ENCODE measurements around the gene NCKAP5. TPM values are rescaled to one million over a fixed set of nuclear protein-coding genes. Genes with fewer than 3 reads are reported as not detected.

NCKAP5 gene
- total and polyA plus RNA-seq, 9 of the 15 experiments (the other 6 are each of a cell fraction or from before 2014, with no cell fraction given) = not detected

GRCh38 chr2:132877923-132878322 lies 690.3 kb downstream of the NCKAP5 start:
- intact Hi-C loops (cut with micrococcal nuclease) = no loop called here
- Histone ChIP-seq H4K20me1 (replicated peaks; ENCODE audit: control insufficient read depth, insufficient read depth, low read length) (no peaks in the 10 kb centered on the region), H3K27me3 (ENCODE audit: control insufficient read depth in 2 of 2, insufficient read depth in 2 of 2, low read length in 2 of 2) (no peaks in the 10 kb centered on the region), H3K4me1 (replicated peaks in 1 of 2; ENCODE audit: control insufficient read depth in 2 of 2, insufficient read depth in 2 of 2, low read length in 2 of 2) (no peaks in the 10 kb centered on the region), H2AFZ (ENCODE audit: low read depth, low read length) (no peak overlapping the region), H3K4me2 (ENCODE audit: insufficient read depth, low read length) (no peak overlapping the region), H3K4me3 (no peak overlapping the region), H3K9me1 (ENCODE audit: control insufficient read depth, insufficient read depth, low read length) (no peaks in the 10 kb centered on the region), H3K36me3 (ENCODE audit: control insufficient read depth, insufficient read depth, low read length) (no peaks in the 10 kb centered on the region), H3K9me3 (replicated peaks; ENCODE audit: control insufficient read depth, insufficient read depth, low read depth, low read length) (no peaks in the 10 kb centered on the region), H3K9ac (ENCODE audit: insufficient read depth in 1 of 2, low read depth in 2 of 2, low read length in 2 of 2) (no peak overlapping the region), H3K27ac (ENCODE audit: extremely low read depth, low read depth, low read length) (no peak overlapping the region), H3K79me2 (ENCODE audit: control insufficient read depth, insufficient read depth, low read length) (no peaks in the 10 kb centered on the region)
- FAIRE-seq = no peak
- no TSS peak for BruUV-seq (replicated peaks)
- ChIA-PET POLR2A (no interaction called here), CTCF (ENCODE audit: low intra/inter-chr PET ratio) (no interaction called here)
- TF ChIP-seq CC2D1A (IDR thresholded peaks at IDR 0.05) (no peak), MAX (CRISPR knock-in tag; IDR thresholded peaks at IDR 0.05) (no peak), ERF (CRISPR knock-in tag; IDR thresholded peaks at IDR 0.05) (no peak), CREB1 (IDR thresholded peaks at IDR 0.05) (no peak), CREB1 (CRISPR knock-in tag; IDR thresholded peaks at IDR 0.05) (no peak), SRSF1 (IDR thresholded peaks at IDR 0.05; ENCODE audit: low read depth, low read length) (no peak), ZBTB8A (IDR thresholded peaks at IDR 0.05; ENCODE audit: partially characterized antibody) (no peak), ZKSCAN3 (CRISPR knock-in tag; IDR thresholded peaks at IDR 0.05) (no peak), NCOA6 (IDR thresholded peaks at IDR 0.05) (no peak), ZNF696 (CRISPR knock-in tag; conservative IDR thresholded peaks at IDR 0.05) (no peak), NR2F6 (CRISPR knock-in tag; IDR thresholded peaks at IDR 0.05) (no peak), U2AF1 (optimal IDR thresholded peaks at IDR 0.05; ENCODE audit: low read depth, low read length) (no peak), MBD2 (IDR thresholded peaks at IDR 0.05; ENCODE audit: borderline replicate concordance, low read depth) (no peak), STAG1 (CRISPR knock-in tag; IDR thresholded peaks at IDR 0.05; ENCODE audit: borderline replicate concordance) (no peak), ZFP1 (CRISPR knock-in tag; IDR thresholded peaks at IDR 0.05) (no peak), HNRNPK (IDR thresholded peaks at IDR 0.05; ENCODE audit: low read depth, low read length, poor library complexity, severe bottlenecking) (no peak)
- TF ChIP-seq, protein P1, sequence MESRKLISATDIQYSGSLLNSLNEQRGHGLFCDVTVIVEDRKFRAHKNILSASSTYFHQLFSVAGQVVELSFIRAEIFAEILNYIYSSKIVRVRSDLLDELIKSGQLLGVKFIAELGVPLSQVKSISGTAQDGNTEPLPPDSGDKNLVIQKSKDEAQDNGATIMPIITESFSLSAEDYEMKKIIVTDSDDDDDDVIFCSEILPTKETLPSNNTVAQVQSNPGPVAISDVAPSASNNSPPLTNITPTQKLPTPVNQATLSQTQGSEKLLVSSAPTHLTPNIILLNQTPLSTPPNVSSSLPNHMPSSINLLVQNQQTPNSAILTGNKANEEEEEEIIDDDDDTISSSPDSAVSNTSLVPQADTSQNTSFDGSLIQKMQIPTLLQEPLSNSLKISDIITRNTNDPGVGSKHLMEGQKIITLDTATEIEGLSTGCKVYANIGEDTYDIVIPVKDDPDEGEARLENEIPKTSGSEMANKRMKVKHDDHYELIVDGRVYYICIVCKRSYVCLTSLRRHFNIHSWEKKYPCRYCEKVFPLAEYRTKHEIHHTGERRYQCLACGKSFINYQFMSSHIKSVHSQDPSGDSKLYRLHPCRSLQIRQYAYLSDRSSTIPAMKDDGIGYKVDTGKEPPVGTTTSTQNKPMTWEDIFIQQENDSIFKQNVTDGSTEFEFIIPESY (CRISPR knock-in tag; IDR thresholded peaks at IDR 0.05) = no peak
- TF ChIP-seq, protein P2, sequence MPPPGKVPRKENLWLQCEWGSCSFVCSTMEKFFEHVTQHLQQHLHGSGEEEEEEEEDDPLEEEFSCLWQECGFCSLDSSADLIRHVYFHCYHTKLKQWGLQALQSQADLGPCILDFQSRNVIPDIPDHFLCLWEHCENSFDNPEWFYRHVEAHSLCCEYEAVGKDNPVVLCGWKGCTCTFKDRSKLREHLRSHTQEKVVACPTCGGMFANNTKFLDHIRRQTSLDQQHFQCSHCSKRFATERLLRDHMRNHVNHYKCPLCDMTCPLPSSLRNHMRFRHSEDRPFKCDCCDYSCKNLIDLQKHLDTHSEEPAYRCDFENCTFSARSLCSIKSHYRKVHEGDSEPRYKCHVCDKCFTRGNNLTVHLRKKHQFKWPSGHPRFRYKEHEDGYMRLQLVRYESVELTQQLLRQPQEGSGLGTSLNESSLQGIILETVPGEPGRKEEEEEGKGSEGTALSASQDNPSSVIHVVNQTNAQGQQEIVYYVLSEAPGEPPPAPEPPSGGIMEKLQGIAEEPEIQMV (tag; conservative IDR thresholded peaks at IDR 0.05; ENCODE audit: low read depth) = no peak
- DNase-seq (ENCODE audit: extremely low read depth in 1 of 4, low spot score in 3 of 4) = no peak
- ATAC-seq = no peak
- whole genome bisulfite sequencing (ENCODE audit: insufficient coverage, low coverage, missing lambda C conversion rate) = 6% methylated on average over 5 of the region's 9 CpGs
- in situ Hi-C loops (cut with MboI) = no loop called here

Measured in K562 (cell line).